Astrocyte (in vitro differentiated cells and primary cell): ENCODE data around the gene PTPRC.

Source experiments
- EZH2 ChIP-seq: IDR thresholded peaks from 2 replicates; pipeline ENCODE4 v1.6.1; 2012; ENCODE audit warnings: mild to moderate bottlenecking, low read length, inconsistent platforms; ENCODE audit not compliant: insufficient read depth
- TF ChIP-seq, protein P1 (sequence below): IDR thresholded peaks from 2 replicates; pipeline ENCODE4 v1.5.1; 2011; ENCODE audit warnings: low read depth, mild to moderate bottlenecking, inconsistent platforms, low read length, moderate library complexity; ENCODE audit not compliant: insufficient read depth

DNA sequence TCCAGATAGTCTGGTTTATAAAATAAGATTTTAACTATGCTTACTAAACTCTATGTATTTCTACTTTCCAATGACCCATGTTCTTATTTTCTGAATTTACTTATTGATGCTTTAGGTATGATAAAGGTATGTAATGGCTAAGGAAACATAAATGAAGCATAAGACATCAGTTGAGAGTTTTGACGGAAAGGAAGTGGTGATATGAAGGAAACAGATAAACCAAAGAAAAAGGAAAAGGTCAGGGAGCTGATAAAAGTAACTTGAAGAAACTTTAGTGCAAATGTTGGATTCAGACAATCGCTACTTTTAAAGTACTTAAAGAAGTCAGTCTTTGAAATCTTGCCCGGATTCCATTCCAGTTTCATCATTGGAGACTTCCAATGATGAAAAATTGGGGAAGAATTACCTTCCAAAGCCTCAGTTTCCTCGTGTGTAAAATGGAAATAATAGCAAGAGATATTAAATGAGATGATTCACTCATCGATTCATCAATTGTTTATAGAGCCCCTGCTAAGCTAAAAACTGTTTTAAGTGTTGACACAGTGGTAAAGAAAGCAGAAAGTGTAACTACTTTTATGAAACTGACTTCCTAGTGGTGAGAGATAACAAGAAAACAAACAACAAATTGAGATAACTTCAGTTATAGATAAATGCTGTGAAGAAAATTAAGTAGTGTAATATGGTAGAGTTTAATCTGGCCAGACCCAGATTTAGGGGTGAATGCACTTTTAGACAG, 10.6 kb downstream of the PTPRC start:
- no peak for TF ChIP-seq EZH2
- TF ChIP-seq, protein P1, sequence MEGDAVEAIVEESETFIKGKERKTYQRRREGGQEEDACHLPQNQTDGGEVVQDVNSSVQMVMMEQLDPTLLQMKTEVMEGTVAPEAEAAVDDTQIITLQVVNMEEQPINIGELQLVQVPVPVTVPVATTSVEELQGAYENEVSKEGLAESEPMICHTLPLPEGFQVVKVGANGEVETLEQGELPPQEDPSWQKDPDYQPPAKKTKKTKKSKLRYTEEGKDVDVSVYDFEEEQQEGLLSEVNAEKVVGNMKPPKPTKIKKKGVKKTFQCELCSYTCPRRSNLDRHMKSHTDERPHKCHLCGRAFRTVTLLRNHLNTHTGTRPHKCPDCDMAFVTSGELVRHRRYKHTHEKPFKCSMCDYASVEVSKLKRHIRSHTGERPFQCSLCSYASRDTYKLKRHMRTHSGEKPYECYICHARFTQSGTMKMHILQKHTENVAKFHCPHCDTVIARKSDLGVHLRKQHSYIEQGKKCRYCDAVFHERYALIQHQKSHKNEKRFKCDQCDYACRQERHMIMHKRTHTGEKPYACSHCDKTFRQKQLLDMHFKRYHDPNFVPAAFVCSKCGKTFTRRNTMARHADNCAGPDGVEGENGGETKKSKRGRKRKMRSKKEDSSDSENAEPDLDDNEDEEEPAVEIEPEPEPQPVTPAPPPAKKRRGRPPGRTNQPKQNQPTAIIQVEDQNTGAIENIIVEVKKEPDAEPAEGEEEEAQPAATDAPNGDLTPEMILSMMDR: no peak
